HFF-Myc (cell line): Measurements from ENCODE around the gene RPRML.

Experiments used
- DNase-seq: peaks from one replicate; pipeline ENCODE4 v3.0.0-alpha.2; 2011; ENCODE audit warnings: low read depth; ENCODE audit errors: extremely low read depth
- H3K4me3 ChIP-seq: replicated peaks from 2 replicates; pipeline ENCODE4 v1.5.1; 2011; ENCODE audit warnings: low read depth, mild to moderate bottlenecking, control low read depth, low read length
- CTCF ChIP-seq: IDR thresholded peaks from 2 replicates; pipeline ENCODE4 v1.5.1; 2012; ENCODE audit warnings: mild to moderate bottlenecking, low read depth, low read length, control low read depth; ENCODE audit errors: missing control alignments

The RPRML gene

GRCh38 chr17:46935658-46936266 lies 43.3 kb downstream of the RPRML start:
- TF ChIP-seq CTCF = no peak
- no peak overlapping the region for H3K4me3 ChIP-seq
- DNase-seq = no peak

GRCh38 chr17:46931596-46931995 lies 47.5 kb downstream of the RPRML start:
- TF ChIP-seq CTCF = no peak
- no peak overlapping the region for H3K4me3 ChIP-seq
- DNase-seq = no peak

GRCh38 chr17:46930051-46930450 lies 49.0 kb downstream of the RPRML start:
- TF ChIP-seq CTCF = no peak
- no peak overlapping the region for H3K4me3 ChIP-seq
- no peak for DNase-seq

- no peak overlapping the region for H3K4me3 ChIP-seq
- no peak for DNase-seq
- TF ChIP-seq CTCF = no peak
These were observed 49.6 kb downstream of the RPRML start for GRCh38 chr17:46929413-46929812.

- no peak for TF ChIP-seq CTCF
- no peak overlapping the region for H3K4me3 ChIP-seq
- DNase-seq = no peak
These were observed 50.4 kb downstream of the RPRML start for GRCh38 chr17:46928467-46929261.
